A172 (cell line): ENCODE data around the gene LFNG. TPM values are rescaled to one million over a fixed set of nuclear protein-coding genes. Genes with fewer than 3 reads are reported as not detected.

Experiments used
- DNase-seq: peaks from one replicate; pipeline ENCODE4 v3.0.0-alpha.2; 2015; ENCODE audit warnings: low spot score
- total RNA-seq: library from RNA; depleted of rRNA; stranded (reverse); fragments of >200 nt; shearing (Covaris generic); gene quantifications from 2 replicates; pipeline ENCODE4 v1.2.3, GENCODE V29; 2014; rRNA removed

LFNG gene
- total RNA-seq, 1 experiment from 2014 or later, result 21.2 TPM

DNA sequence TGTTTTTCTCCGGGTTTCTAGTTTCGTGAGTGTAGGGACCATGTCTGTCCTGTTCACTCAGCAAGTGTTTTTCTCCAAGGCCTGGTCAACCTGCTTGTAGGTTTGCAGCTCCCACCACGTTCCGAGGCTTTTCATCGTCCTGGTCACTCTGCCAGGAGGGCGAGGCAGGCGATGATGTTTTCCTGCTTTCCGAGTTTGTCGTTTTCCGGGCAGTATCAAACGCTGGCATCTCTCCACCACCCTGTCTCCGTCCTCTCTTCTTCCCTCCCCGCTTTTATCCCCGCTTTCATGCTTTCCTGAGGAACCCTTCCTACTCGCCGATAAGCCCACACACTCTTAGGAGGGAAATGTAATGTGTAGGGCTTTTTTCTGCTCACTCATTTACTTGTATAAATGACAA, 50.4 kb downstream of the LFNG start:
- no peak for DNase-seq

DNA sequence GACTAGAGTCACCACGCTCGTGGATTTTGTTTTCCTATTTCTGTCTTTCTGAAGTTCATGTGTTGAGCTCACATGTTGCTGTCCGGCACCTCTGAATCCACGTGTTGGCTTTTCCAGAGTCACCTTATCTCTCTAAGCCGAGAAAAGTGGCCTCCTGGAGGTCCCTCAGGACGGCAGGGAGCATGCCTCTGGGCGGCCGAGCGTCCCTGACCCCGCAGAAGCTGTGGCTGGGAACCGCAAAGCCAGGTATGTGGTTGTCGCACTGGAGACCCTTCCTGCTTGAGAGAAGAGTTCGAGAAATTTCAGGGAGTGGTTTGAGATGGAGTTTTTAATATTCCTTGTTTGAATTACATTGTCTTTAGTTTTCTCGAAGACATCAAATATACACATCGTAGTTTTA, 51.8 kb downstream of the LFNG start:
- no peak for DNase-seq

DNA sequence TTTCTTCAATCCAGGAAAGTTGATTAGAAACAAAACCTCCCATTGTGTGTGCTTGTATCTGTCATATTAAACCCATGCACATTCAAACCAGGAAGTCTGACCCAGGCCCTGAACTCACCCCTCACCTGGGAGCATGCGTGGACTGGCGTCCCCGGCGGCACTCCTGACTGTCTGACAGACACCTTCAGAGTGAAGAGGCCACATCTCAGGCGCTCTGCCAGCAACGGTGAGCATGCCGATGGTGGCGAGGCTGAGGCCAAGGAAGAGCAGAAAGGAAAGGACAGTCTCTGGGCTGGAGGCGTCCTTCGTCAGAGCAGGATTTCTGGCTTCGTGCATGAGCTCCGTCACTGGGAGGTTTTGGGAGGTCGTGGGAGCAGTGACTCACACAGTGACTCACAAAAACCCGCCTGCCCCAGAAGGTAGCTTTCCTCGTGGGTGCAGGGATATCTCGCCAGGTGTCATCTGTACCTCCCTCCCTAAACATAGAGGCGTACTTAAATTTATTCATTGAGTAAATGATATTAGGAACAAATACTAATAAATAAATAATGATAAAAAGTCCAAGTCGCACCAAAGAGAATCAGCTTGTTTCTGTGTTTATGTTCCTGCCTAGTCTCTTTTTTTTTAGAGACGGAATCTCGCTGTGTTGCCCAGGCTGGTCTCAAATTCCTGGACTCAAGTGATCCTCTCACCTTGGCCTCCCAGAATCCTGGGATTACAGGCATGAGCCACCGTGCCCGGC, 52.7 kb downstream of the LFNG start:
- DNase-seq, result peak; percentile 82

DNA sequence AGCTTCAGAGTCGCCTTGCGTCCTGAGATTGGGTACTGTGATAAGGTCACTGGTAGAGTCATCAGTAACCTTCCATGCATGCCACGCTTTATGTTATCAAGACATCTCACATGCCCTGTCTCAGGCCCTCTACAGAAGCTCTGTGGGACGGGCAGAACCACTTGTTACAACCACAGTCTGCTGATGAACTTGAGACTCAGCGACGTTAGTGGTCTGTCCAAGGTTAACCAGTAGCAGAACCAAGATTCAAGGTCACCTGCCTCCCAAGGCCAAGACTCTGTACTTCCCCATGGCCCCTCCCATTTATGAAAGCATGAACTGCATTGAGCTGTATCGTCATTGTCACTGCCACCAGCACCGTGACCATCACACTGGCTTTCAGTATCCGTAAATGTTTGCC, 54.2 kb downstream of the LFNG start:
- DNase-seq, result no peak

- no peak for DNase-seq
Observed at GRCh38 chr7:2575046-2575732, 55.6 kb downstream of the LFNG start.

- no peak for DNase-seq
Observed at GRCh38 chr7:2575733-2576340, 56.3 kb downstream of the LFNG start.

DNA sequence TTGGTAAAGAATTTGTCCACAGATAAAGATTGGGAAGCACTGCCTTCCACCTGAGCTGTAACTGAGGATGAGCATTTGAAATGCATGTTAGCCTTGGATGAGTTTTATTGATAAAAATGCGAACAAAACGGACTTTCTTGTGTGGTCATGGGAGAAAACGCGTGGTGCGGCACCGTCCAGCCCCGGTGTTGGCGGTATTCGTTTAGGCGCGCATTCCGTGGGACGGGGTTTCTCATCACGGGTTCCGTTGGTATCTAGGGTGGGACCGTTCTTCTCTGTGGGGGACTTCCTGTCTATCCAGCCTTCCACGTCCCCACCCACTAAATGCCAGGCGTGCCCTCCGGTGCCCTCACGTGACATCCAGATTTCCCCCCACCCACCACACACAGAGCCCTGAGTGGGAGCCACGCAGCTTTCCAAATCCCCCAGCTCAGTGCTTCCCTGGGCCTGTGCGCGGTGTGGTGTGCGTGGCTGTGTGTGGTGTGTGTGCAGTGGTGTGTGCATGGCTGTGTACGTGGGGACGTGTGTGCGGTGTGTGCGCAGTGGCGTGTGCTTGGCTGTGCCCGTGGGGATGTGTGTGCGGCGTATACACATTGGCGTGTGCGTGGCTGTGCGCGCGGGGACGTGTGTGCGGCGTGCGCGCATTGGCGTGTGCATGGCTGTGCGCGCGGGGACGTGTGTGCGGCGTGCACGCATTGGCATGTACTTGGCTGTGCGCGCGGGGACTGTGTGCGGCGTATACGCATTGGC, 57.3 kb downstream of the LFNG start:
- DNase-seq, result no peak

Other genes starting within 250 kb of the LFNG start
- gene SNX8, start 205.3 kb upstream of the LFNG start, total RNA-seq, result 27.2 and 36.2 TPM in 2 replicates
- gene EIF3B, start 164.9 kb upstream of the LFNG start, total RNA-seq, result 228 and 229 TPM in 2 replicates
- gene CHST12, start 116.2 kb upstream of the LFNG start, total RNA-seq, result 9.8 and 17.3 TPM in 2 replicates
- gene GRIFIN, start 43.4 kb upstream of the LFNG start, total RNA-seq, result not detected in 2 replicates
- gene BRAT1, start 35.8 kb downstream of the LFNG start, total RNA-seq, result 69.2 and 87.9 TPM in 2 replicates
- gene IQCE, start 39.2 kb downstream of the LFNG start, total RNA-seq, result 26.1 and 35.5 TPM in 2 replicates
- gene TTYH3, start 112.2 kb downstream of the LFNG start, total RNA-seq, result 34.3 and 42.4 TPM in 2 replicates
- gene AMZ1, start 168.4 kb downstream of the LFNG start, total RNA-seq, result 0.07 and 0.28 TPM in 2 replicates